Coronary artery (tissue), 2 donors: ENCODE measurements around the gene SLC25A36.
"Not testable (repeated sequence)": the region's sequence is repeated elsewhere in the genome, so short reads cannot be mapped to it uniquely, and the experiment has no call there.

Experiments used
- DNase-seq: peaks from one replicate; pipeline ENCODE4 v3.0.0-alpha.2; 2017; ENCODE audit warnings: low spot score
- H3K27ac ChIP-seq, 2 donors: fragments of 200-600 bp; sonication (generic); one replicate each; pipeline ENCODE4 v1.5.1; 2016 to 2019
- H3K4me3 ChIP-seq: fragments of 200-600 bp; sonication (generic); 2 replicates; pipeline ENCODE4 v1.5.1; 2016; ENCODE audit warnings: mild to moderate bottlenecking, moderate library complexity
- TF ChIP-seq, protein P1 (sequence below): fragments of 200-600 bp; sonication (generic); IDR thresholded peaks from one replicate; pipeline ENCODE4 v1.5.1; 2019; ENCODE audit warnings: antibody characterized with exemption

The SLC25A36 gene

DNA sequence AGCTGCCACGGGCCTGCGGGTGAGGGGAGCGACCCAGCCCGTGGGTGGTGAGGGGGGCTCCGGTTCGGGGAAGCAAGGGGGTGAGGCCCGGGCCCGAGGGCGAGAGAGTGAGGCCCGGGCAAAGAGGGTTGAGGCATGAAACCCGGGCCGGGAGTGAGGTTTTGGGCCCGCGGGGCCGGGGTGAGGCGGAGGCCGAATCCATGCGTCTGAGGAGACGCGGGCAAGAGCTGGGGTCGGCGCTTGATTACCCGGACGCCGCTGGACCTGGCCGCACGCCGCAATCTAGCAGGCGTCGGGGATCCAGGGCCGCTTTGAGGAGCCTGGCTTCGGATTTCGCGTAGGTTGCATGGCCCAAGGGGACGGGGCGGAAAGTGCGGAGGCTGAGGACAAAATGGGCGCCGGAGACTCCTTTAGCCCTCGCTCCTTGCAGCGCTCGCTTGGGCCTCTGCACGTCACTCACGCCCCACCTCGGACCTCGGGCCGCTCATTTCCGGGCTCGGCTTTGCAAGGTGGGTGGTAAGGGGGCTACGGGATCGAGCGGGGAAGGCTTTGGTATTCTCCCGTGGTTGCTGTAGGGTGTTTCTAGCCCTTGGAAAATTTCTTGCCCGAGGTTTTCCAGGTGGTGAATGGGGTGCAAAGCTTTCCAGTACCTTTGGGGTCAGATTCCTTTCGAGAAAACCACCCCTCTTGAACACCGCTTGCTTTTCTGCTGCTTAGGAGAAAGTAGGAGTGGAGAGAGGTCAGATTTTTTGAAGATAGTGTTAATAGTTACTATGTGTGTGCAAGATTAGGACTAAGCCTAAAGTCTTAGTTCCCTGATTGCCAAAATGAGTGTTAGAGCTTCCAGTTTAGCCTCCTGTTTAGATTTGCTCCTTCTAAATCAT is 827 bp downstream of the SLC25A36 start:
- DNase-seq, result peak; percentile 82
- Histone ChIP-seq H3K27ac (peak overlapping the region; percentile 93 to 99), H3K4me3 (peak overlapping the region; percentile 98)
- TF ChIP-seq, protein P1, sequence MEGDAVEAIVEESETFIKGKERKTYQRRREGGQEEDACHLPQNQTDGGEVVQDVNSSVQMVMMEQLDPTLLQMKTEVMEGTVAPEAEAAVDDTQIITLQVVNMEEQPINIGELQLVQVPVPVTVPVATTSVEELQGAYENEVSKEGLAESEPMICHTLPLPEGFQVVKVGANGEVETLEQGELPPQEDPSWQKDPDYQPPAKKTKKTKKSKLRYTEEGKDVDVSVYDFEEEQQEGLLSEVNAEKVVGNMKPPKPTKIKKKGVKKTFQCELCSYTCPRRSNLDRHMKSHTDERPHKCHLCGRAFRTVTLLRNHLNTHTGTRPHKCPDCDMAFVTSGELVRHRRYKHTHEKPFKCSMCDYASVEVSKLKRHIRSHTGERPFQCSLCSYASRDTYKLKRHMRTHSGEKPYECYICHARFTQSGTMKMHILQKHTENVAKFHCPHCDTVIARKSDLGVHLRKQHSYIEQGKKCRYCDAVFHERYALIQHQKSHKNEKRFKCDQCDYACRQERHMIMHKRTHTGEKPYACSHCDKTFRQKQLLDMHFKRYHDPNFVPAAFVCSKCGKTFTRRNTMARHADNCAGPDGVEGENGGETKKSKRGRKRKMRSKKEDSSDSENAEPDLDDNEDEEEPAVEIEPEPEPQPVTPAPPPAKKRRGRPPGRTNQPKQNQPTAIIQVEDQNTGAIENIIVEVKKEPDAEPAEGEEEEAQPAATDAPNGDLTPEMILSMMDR, result no peak

DNA sequence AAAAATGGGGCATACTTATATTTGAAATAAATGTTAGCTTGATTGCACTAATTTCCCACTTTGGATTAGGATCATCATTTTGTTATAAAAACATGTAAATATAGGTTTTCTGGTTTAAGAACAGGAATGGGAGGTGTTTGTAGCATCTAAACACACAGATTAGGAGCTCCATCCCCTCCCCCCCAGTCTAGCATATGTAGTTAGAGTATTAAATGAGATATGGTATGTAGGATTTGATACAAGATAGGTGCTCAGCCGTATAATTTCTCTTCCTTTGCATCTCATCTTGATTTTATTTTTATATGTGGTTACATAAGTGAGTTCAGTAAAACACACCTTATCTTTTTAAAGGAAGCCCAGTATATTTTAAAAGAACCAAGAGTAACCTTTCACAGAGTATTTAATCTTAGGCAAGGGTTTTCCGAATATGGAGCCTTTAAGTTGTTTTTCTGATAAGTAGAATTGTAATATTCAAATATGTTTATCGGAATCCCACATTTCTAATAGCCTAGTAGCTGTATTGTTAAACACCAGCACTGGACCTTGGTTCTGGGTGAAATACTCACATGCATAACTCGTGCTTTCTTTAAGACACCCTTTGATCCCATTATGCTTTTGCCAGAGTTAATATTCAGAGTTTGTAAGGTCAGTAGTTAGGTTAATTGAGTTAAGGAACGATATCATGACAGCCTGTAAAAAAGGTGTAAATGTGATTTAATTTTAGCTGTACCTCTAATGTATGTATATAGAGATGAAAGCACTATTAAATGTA is 2.3 kb downstream of the SLC25A36 start:
- Histone ChIP-seq H3K27ac (peak overlapping the region in 1 of 2 donors; percentile 4), H3K4me3 (peak overlapping the region; percentile 98)
- no peak for DNase-seq
- TF ChIP-seq, protein P1, result no peak

DNA sequence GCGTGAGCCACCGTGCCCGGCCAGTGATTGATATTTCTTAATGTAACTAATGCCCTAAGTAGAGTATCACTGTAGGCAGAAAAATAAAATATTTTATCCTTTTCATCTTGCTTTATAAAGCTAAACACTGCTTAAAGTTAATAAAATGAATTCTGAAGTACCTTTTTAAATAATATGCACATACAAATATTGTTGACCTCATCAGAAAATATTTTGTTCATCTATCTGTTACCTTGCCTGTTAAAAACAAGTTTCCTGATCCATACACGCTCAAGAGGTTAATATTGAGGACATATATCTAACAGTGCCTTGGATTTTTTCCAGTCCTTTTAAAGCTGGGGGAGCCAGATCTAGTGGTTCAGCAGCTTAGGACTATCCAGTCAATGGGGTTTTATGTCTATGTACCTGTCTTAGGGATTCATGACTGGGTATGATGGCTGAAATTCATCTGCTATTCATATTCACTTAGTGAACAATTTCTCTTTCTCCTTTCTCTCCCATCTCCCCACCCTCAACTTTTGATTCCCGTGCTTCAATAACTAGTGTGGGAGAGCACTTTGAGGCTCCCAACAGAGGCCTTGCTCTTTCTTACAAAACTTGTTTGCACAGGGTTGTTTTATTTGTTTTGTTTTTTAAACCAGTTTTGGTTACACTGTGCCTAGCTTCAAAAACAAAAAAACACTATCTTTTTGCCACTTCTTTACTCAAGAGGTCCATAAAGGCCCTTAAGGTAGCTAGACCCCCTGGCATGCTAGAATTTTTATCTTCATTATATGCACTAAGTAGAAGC is 7.0 kb downstream of the SLC25A36 start:
- no peak overlapping the region for H3K27ac ChIP-seq
- H3K4me3 ChIP-seq, result no peak overlapping the region
- no peak for DNase-seq
- TF ChIP-seq, protein P1, result no peak

DNA sequence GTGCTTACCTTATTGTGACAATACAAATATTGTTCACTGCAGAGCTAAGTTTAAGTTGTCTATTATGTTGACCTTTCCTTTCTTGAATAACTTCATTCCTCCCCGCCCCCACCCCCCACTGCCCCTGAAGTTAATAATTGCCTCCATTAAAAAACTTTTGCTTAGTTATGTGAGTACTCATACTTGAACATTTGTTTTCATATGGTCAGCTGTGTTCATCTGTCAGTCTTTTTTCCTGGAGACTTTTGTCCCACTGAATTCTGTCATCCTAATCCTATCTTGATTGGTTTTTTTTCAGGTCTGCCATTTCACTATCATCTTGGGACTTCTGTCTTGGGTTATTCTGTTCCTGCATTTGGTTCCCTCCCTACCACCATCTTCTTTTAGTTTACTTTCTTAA is 8.5 kb downstream of the SLC25A36 start:
- Histone ChIP-seq H3K4me3 (no peak overlapping the region), H3K27ac (no peak overlapping the region)
- DNase-seq, result no peak
- TF ChIP-seq, protein P1, result no peak

- Histone ChIP-seq H3K27ac (no peak overlapping the region), H3K4me3 (no peak overlapping the region)
These were observed 9.2 kb downstream of the SLC25A36 start for GRCh38 chr3:140950863-140951262.

DNA sequence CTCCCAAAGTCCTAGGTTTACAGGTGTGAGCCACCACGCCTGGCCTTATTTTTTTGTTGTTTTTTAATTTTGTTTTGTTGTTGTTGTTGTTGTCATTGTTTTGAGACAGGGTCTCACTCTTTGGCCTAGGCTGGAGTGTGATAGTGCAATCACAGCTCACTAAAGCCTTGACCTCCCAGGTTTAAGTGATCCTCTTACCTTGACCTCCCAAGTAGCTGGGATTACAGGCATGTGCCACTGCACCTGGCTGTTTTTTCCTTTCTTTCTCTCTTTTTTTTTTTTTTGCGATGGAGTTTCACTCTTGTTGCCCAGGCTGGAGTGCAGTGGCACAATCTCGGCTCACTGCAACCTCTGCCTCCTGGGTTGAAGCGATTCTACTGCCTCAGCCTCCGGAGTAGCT is 10.1 kb downstream of the SLC25A36 start:
- DNase-seq, H3K27ac ChIP-seq, H3K4me3 ChIP-seq: not testable (repeated sequence)

More at GRCh38 chr3:140950863-140951262, 9.2 kb downstream of the SLC25A36 start:
- TF ChIP-seq, protein P1, result no peak
- no peak for DNase-seq
